Right lobe of liver (tissue), 4 donors: ENCODE data around the gene PLGRKT.

Source experiments
- POLR2A ChIP-seq: fragments of 450-650 bp; IDR thresholded peaks from one replicate; pipeline ENCODE4 v1.6.1; 2017; ENCODE audit warnings: antibody characterized with exemption, mild to moderate bottlenecking
- TF ChIP-seq, protein P1 (sequence below), 4 donors: fragments of 200-600 bp in 3 of 4; fragments of 450-650 bp in 1 of 4; IDR thresholded peaks; one replicate each; pipeline versions ENCODE4 v1.5.1 to v1.8.0; 2016 to 2022; ENCODE audit warnings: antibody characterized with exemption in 4 of 4, mild to moderate bottlenecking in 2 of 4
- donor health status: DM: no; HTN: no; CAD: no.
- donor health status: DM: no; HTN: no; CAD: no.
- donor health status: DM: no; HTN: yes; CAD: no.

DNA sequence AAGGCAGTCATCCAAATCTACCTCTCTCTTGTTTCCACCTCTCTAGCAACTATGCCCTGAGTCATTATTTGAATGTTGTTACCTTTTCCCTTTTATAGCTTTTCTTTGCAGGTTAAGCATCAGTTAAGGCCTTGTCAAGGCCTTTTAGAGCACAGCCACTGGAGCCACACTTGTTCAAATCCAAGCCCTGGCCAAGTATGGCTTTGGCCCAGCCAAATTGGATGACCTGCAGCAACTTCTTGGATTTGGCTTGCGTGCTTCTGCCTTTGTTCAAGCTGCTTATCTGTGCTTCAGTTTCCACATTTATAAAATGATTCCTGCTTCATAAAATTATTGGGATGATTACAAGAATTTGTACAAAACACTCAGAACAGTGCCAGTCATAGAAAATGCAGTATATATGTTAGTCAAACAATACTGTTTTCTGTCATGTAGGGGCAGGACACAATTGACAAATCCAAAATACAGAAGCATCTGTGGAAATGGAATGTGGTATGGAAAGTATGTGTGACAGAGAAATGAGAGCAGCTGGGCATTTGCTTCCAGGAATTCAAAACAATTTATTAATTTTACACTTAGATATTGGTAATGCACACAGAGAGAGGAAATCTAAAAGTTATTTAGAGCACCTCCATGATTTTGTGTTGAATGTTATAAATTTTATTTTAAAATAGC, 80.2 kb downstream of the PLGRKT start:
- TF ChIP-seq, protein P1, sequence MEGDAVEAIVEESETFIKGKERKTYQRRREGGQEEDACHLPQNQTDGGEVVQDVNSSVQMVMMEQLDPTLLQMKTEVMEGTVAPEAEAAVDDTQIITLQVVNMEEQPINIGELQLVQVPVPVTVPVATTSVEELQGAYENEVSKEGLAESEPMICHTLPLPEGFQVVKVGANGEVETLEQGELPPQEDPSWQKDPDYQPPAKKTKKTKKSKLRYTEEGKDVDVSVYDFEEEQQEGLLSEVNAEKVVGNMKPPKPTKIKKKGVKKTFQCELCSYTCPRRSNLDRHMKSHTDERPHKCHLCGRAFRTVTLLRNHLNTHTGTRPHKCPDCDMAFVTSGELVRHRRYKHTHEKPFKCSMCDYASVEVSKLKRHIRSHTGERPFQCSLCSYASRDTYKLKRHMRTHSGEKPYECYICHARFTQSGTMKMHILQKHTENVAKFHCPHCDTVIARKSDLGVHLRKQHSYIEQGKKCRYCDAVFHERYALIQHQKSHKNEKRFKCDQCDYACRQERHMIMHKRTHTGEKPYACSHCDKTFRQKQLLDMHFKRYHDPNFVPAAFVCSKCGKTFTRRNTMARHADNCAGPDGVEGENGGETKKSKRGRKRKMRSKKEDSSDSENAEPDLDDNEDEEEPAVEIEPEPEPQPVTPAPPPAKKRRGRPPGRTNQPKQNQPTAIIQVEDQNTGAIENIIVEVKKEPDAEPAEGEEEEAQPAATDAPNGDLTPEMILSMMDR (IDR thresholded peaks at IDR 0.05) = no peak
- no peak for TF ChIP-seq POLR2A
